Cerebellar nuclear complex (tissue), 1 donor: ENCODE measurements around the gene BCL6.
"Not testable (repeated sequence)": the region's sequence is repeated elsewhere in the genome, so short reads cannot be mapped to it uniquely, and the experiment has no call there.

Experiments used
- DNase-seq, 2 experiments: peaks; one replicate each; lab custom pipeline; 2025; lab: John Stamatoyannopoulos, UW

The BCL6 gene

DNA sequence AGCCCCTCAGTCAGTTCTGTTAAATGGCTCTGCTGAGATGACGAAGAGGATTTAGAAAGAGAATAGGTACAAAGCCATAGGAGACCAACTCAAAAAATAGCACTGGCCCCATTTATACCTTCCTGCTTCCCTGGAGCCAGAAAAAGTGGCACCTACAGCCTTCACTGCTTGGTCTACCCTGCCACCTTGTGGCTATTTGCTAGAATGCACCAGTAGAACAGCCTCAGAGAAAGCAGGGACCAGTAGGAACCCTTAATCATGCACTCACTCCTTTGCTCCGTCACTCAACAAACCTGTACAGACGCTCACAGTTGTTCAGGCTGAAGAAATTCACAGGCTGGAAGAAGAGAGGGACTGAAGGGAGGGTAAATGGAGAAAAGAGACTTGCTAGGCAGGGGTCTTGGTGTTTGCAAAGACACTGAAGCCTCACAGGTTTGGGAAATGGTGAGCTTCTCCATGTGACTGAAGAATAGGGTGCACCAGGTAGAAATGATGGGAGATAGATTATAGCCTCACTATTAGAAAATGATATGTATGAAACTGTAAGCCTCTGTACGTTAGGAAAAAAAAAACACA lies 30.8 kb downstream of the BCL6 start:
- DNase-seq = peak; percentile 4 to 75

DNA sequence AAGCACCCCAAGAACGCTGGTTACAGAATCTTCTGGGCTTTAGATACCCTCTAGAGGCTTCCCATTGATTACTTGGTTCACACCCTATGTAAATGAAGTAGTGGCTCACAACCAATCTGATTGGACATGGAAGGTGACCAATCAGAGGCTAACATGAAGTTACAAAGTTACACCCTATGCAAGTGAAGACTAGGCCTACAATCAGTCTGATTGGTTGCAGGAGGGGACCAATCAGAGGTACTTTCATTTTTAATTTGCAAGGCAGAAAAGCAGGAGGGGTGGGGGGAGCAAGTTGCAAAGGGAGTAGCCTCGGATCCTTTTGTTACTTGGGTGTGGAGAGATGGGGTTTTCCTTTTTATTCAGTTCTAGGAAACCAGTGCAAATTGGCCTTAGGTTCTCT lies 31.8 kb downstream of the BCL6 start:
- DNase-seq = no peak

- no peak for DNase-seq
Observed at GRCh38 chr3:187709155-187709554, 36.1 kb downstream of the BCL6 start.

- no peak for DNase-seq
Observed at GRCh38 chr3:187708696-187709095, 36.6 kb downstream of the BCL6 start.

GRCh38 chr3:187706971-187707370 lies 38.3 kb downstream of the BCL6 start:
- DNase-seq = no peak

DNA sequence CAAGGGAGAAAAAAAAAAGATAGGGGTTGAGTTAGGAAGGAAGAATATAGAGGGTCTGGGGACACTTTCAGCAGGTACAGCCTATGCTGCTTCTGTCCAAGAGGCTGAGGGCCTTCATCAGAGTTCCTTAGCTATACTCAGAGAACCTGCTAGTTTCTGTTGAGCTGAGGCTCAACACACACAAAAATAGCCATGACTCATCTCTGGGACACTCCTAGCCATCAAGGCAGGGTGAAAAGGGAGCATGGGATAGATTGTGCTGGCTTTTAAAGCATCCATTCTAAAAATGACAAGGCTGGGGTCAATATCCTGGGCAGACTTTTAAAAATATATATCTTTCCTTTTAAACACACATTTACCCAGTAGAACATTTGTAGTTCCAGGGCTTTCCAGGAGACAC lies 40.1 kb downstream of the BCL6 start:
- DNase-seq = no peak

- no peak for DNase-seq
Observed at GRCh38 chr3:187702507-187703033, 42.7 kb downstream of the BCL6 start, which contains the start of gene RTP2. RTP2 (minus strand) TSS chr3:187702557; CDS start chr3:187702128, 429 bp downstream.

GRCh38 chr3:187700249-187700648 lies 45.0 kb downstream of the BCL6 start:
- no peak for DNase-seq

DNA sequence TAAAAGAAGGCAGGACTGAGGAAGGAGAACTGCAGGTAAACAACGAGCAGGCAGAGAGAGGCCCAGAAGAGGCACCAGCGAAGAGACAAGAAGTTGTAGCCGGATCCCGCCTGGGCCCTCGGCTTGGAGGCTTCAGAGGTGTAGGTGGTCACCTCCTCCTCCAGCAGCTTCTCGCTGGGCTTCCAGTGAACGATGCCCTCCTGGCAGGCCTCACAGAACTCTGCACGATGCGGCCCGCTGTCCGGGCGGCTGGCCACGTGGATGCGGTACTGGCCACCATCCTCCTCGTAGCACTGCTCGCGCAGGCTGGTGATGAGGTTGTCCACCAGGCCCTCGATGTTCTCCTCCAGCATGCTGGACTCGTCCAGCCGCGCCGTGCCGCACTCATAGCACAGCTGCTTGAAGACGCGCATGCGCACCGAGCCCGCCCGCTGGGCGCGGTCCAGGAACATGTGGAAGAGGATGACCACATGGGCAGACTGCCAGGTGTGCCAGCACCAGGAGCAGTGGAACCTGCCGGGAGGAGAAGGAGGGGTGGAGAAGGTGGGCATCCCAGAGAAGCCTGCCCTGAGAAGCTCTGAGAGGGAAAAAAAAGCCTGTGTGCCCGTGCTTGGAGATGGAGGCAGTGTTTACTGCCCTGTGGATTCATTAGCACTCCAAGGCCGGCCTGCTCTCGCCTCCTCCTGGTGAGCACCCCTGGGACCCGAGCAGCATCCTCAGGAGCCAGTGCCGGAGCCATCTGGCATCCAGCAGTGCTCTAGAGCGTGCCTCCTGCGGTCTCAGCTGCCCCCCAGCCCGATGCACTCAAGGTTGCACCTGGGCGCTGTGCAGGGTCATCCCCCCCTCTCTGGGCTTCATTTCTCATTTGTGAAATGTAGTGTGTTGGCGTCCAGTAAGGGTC lies 46.5 kb downstream of the BCL6 start:
- DNase-seq = no peak

DNA sequence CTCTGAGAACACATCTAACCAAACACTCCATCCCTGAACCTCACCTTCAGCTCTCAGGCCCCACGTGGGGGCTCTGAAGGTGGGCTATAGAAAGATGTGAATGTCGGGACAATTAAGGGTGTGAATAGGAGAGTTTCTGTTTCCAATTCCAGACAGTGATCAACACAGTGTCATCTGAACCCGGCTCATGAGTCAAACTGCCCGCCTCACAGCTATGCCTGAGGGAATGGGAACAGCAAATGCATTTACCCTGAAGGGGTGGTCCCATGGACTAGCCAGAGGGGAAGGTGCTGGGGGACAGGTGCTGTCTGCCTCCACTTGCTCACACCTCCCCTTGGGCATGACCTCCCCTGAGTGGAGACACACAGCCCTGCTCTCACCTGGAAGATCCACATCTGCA lies 49.2 kb downstream of the BCL6 start:
- no peak for DNase-seq

- no peak for DNase-seq
Observed at GRCh38 chr3:187695449-187695848, 49.8 kb downstream of the BCL6 start.

DNA sequence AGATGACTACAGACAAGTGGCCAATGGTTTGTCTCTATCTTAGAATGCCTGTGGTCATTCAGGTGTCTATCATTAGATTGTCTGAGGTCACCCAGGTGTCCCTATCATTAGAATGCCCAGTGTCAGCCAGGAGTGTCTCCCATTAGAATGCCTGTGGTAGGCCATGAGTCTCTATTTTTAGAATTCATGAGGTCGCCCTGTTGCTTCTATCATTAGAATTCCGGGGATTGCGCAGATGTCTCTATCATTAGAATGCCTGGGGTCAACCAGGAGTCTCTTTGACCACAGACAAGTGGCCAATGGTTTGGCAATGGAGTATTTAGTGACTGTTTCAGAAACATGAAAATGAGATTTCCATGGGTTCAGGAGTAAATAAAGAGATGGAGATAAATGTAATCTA lies 50.5 kb downstream of the BCL6 start:
- no peak for DNase-seq

GRCh38 chr3:187693431-187693830 lies 51.8 kb downstream of the BCL6 start:
- no peak for DNase-seq

DNA sequence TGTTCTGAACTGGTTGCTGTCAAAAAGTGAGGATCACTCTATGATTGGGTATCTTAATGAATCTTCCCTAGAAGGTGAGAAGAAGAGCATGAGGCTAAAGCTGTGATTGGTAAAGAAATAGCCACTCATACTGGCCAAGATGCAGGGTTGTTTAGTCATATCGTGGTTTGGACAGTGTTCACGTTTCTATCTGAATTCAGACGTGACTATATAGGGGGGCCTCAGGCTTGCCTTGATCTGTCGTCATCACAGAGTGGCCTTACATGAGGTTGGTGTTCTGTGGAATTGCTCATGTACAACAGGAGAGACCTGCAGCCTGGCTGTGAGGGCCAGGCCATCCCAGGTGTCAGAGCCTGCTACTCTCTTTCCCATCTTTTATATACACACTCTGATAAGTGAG lies 55.3 kb downstream of the BCL6 start:
- DNase-seq = no peak

GRCh38 chr3:187686621-187687273 lies 58.5 kb downstream of the BCL6 start:
- no peak for DNase-seq

DNA sequence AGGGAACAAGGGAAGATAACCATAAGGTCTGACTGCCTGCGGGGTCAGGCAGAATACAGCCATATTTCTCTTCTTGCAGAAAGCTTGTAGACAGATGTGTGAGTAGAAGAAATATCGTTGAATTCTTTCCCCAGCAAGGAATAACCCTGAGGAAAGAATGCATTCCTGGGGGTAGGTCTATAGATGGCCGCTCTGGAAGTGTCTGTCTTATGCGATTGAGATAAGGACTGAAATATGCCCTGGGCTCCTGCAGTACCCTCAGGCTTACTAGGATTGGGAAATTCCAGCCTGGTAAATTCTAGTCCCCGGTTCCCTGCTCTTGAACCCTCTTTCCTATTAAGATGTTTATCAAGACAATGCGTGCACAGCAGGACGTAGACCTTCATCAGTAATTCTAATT lies 59.3 kb downstream of the BCL6 start:
- DNase-seq = no peak

DNA sequence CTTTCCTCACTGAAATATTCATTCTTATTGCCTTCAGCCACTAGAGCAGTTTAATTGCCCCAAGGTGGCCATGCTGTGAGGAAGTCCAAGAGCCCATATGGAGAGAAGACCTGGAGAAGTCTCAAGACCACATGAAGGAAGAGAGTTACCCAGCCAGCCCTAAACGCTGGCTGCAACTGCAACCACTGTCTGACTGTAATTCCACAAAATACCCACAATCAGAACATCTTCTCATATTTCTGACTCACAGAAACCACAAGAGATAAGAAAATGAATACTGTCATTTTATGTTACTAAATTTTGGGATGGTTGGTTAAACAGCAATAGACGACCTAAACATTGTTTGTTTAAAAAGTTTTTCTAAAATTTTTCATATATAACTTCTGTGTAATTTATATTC lies 60.4 kb downstream of the BCL6 start:
- DNase-seq = no peak

- no peak for DNase-seq
Observed at GRCh38 chr3:187684444-187684843, 60.8 kb downstream of the BCL6 start.

DNA sequence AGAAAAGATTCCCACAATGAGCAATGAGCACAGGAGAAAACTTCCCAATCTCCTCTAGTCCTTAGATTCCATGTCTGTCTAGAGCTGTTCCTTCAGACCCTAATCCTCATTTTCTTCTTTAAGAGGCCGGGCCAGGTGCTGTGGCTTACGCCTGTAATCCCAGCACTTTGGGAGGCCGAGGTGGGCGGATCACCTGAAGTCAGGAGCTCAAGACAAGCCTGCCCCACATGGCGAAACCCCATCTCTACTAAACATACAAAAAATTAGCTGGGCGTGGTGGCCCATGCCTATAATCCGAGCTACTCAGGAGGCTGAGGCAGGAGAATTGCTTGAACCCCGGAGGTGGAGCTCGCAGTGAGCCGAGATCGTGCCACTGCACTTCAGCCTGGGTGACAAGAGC lies 63.5 kb downstream of the BCL6 start:
- not testable (repeated sequence) for DNase-seq

DNA sequence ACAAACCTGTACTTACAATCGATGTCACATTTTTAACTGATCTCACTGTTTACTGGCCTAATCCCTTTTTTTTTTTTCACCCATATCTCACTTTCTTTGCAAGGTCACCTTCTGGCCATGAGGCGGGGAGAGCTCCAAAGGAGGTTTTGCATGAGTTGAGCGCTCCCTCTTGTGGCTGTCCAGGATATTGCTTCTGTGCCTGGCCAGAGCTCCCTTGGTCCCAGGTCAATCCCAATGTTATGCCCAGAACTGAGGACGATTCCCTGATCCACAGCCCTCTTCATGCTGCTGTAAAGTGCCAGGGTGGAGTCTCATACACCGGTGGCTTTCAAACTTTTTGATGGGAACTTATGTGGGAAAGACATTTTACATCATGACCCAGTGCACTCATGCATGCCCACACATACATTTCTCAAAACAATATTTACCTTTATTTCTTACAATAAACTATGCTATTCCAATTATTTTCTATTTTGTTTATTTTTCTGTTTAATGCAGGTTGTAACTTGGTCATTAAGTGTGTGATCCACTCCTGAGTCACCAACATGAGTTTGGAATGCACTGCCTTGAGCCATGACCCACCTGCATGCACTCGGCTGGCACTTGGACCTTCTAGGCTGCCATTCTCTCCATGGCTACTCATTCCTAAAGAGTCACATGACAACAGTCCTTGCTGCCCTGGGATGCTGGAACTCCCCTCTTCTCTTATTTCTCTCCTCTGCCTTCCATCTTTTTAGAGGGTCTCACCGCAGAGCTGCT lies 65.5 kb downstream of the BCL6 start:
- no peak for DNase-seq

GRCh38 chr3:187678726-187679268 lies 66.5 kb downstream of the BCL6 start:
- DNase-seq = no peak

DNA sequence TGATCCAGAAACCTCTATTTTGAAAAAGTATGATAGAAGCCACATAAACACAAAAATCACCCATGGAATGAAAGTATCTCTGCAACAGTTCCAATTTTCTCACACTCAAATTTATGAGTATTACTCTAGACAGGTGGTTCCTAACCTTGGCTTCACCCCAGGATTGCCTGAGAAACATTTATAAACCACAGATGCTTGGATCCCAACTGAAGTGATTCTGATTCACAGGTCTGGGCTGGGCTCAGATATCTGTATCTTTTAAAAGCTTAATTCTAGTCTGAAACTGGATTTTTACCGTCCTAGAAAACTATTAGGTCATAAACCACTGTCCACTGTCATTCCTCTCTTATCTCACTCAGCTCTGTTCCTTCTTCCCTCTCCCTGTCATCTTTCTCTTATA lies 67.7 kb downstream of the BCL6 start:
- no peak for DNase-seq
